ENCODE data around the gene NLRP5. TPM values are rescaled to one million over a fixed set of nuclear protein-coding genes. Genes with fewer than 3 reads are reported as not detected.

The NLRP5 gene
- total and polyA plus RNA-seq, 10 donors: not detected

DNA sequence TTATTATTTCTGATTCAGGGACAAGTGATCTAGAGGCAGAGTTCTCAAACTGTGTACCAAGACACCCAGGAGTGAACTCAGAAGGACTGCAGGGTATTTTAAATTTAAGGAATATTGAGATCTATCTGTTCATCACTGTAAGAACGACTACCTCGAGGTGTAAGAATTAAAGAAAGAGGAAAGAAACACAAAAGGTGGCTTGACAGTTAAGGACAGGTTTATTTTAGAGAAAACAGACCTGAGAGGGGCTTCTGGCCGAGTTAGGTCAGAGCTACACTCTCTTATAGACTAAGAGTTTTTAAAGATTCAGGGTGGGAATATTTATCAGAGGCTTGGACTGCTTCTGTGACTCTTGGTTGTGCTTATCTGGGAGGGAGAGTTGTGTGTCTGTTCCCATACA, 12.6 kb upstream of the NLRP5 start:
- TF ChIP-seq POLR2A (IDR thresholded peaks at IDR 0.05) (no peak), POLR2AphosphoS5 (IDR thresholded peaks at IDR 0.05) (no peak)
- TF ChIP-seq, protein P1, sequence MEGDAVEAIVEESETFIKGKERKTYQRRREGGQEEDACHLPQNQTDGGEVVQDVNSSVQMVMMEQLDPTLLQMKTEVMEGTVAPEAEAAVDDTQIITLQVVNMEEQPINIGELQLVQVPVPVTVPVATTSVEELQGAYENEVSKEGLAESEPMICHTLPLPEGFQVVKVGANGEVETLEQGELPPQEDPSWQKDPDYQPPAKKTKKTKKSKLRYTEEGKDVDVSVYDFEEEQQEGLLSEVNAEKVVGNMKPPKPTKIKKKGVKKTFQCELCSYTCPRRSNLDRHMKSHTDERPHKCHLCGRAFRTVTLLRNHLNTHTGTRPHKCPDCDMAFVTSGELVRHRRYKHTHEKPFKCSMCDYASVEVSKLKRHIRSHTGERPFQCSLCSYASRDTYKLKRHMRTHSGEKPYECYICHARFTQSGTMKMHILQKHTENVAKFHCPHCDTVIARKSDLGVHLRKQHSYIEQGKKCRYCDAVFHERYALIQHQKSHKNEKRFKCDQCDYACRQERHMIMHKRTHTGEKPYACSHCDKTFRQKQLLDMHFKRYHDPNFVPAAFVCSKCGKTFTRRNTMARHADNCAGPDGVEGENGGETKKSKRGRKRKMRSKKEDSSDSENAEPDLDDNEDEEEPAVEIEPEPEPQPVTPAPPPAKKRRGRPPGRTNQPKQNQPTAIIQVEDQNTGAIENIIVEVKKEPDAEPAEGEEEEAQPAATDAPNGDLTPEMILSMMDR (IDR thresholded peaks at IDR 0.05 in 8 of 11, conservative IDR thresholded peaks at IDR 0.05 in 3 of 11): no peak
- H3K4me1 ChIP-seq: no peaks in the 10 kb centered on the region
- no peak overlapping the region for H3K27ac ChIP-seq
- no peak overlapping the region for H3K4me3 ChIP-seq
- 38 to 52% (median 41%) methylated on average over 3 of the region's 3 CpGs for WGBS, 5 donors
- DNase-seq: no peak
- H3K36me3 ChIP-seq: no peaks in the 10 kb centered on the region
- H3K27me3 ChIP-seq (replicated peaks in 1 of 7): peaks cover 0 to 8% (median 0%) of the 10 kb centered on the region in 7 donors
- intact Hi-C loops (cut with DNase I; ENCODE audit: low total_unique reads): no loop called here
- peaks cover 0 to 56% (median 8%) of the 10 kb centered on the region in 8 donors for H3K9me3 ChIP-seq

DNA sequence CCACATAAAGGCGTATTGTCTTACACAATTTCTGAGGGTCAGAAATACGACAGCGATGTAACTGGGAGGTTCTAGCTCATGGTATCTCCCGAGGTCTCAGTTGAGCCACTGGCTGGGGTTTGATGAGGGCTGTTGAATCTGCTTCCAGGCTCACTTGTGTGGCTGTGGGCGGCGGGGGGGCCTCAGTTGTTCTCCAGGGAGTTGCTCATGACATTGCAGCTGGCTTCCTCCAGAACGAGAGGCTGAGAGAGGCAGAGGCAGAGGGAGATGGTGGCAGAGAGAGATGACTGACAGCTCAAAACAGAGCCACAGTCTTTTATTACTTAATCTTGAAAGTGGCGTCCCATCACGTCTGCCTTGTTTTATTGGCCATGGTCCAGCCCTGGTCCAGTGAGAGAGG, 6.2 kb upstream of the NLRP5 start:
- intact Hi-C loops (cut with DNase I; ENCODE audit: low total_unique reads): no loop called here

DNA sequence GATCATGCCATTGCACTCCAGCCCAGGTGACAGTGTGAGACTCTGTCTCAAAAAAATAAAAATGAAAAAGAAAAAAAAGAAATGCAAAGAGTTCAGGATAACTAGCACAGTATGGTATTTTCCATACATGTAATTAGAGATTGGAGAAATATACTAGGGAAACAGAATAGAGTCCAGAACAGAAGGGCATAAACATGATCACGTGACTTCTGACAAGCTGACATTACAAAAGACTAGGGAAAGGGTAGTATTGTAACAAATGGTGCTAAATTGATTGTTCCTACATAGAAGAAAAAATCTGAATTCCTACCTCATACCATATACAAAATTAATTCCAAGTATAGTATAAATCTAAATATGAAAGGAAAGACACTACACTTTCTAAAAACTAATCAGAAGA, 1.3 kb upstream of the NLRP5 start:
- intact Hi-C loops (cut with DNase I; ENCODE audit: low total_unique reads): no loop called here
- WGBS, 5 donors: 71 to 83% (median 78%) methylated on average over 1 of the region's 1 CpG
- peaks cover 0 to 27% (median 8%) of the 10 kb centered on the region in 8 donors for H3K9me3 ChIP-seq
- no peak overlapping the region for H3K27ac ChIP-seq
- TF ChIP-seq, protein P1 (IDR thresholded peaks at IDR 0.05 in 8 of 11, conservative IDR thresholded peaks at IDR 0.05 in 3 of 11): no peak
- TF ChIP-seq POLR2A (IDR thresholded peaks at IDR 0.05): no peak
- H3K27me3 ChIP-seq (replicated peaks in 1 of 7): peaks cover 0 to 8% (median 0%) of the 10 kb centered on the region in 7 donors
- H3K36me3 ChIP-seq: no peaks in the 10 kb centered on the region
- H3K4me1 ChIP-seq: no peaks in the 10 kb centered on the region
- DNase-seq: no peak
- no peak overlapping the region for H3K4me3 ChIP-seq

More for the DNA sequence above, 6.2 kb upstream of the NLRP5 start:
- DNase-seq: no peak
- no peaks in the 10 kb centered on the region for H3K36me3 ChIP-seq
- WGBS, 5 donors: 75 to 81% (median 80%) methylated on average over 8 to 9 of the region's 9 CpGs
- H3K27ac ChIP-seq: no peak overlapping the region
- H3K4me3 ChIP-seq: no peak overlapping the region
- peaks cover 0 to 46% (median 27%) of the 10 kb centered on the region in 8 donors for H3K9me3 ChIP-seq
- H3K27me3 ChIP-seq (replicated peaks in 1 of 7): peaks cover 0 to 19% (median 0%) of the 10 kb centered on the region in 7 donors
- no peak for TF ChIP-seq POLR2A (IDR thresholded peaks at IDR 0.05)
- TF ChIP-seq POLR2AphosphoS5 (IDR thresholded peaks at IDR 0.05): no peak
- TF ChIP-seq, protein P1 (IDR thresholded peaks at IDR 0.05 in 8 of 11, conservative IDR thresholded peaks at IDR 0.05 in 3 of 11): no peak
- no peaks in the 10 kb centered on the region for H3K4me1 ChIP-seq

DNA sequence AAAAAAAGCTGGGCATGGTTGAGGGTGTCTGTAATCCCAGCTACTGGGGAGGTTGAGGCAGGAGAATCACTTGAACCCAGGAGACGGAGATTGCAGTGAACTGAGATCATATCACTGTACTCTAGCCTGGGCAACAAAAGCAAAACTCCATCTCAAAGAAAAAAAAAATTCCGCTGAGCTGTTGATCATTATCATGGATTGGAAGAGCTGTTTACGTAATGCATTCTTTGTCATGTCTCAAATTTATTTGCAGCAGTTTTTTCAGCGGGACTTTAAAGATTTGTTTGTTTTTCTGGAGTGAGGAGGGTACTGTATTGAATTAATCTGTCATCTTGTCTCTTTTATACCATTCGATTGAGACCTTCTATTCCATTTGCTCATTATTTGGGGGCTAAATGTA, 4.3 kb downstream of the NLRP5 start:
- H3K36me3 ChIP-seq: no peaks in the 10 kb centered on the region
- no peak for DNase-seq
- H3K4me1 ChIP-seq: no peaks in the 10 kb centered on the region
- H3K4me3 ChIP-seq: no peak overlapping the region
- intact Hi-C loops (cut with DNase I; ENCODE audit: low total_unique reads): no loop called here
- WGBS, 5 donors: 82 to 88% (median 86%) methylated on average over 5 of the region's 5 CpGs
- peaks cover 0 to 26% (median 6%) of the 10 kb centered on the region in 8 donors for H3K9me3 ChIP-seq
- TF ChIP-seq, protein P1 (IDR thresholded peaks at IDR 0.05 in 8 of 11, conservative IDR thresholded peaks at IDR 0.05 in 3 of 11): no peak
- TF ChIP-seq POLR2A (IDR thresholded peaks at IDR 0.05) (no peak), POLR2AphosphoS5 (IDR thresholded peaks at IDR 0.05) (no peak)
- H3K27me3 ChIP-seq (replicated peaks in 1 of 7): no peaks in the 10 kb centered on the region
- H3K27ac ChIP-seq: no peak overlapping the region
